Measurements from ENCODE around the gene ADGRB2. TPM values are rescaled to one million over a fixed set of nuclear protein-coding genes. Genes with fewer than 3 reads are reported as not detected.

Gene ADGRB2
- total RNA-seq, 2 experiments from 2014 or later = 0.74 to 0.75 TPM

- Mint-ChIP-seq H3K9me3 (no peaks in the 10 kb centered on the region), H3K27ac (no peak overlapping the region), H3K4me1 (peaks cover 14% of the 10 kb centered on the region), H3K4me3 (no peak overlapping the region), H3K27me3 (peaks cover 2% of the 10 kb centered on the region), H3K36me3 (no peaks in the 10 kb centered on the region)
- POLR2A ChIA-PET = no interaction called here
- DNase-seq = peak; percentile 30
- no peak for ATAC-seq (ENCODE audit: low read depth)
Observed at GRCh38 chr1:31790641-31791091, 26.5 kb upstream of the ADGRB2 start.

- H3K36me3 Mint-ChIP-seq = no peaks in the 10 kb centered on the region
- POLR2A ChIA-PET = interaction anchor here (1.1 kb wide), 1 partner anchor 10 kb away, joined by 4 read pairs; no protein-coding TSS in a partner anchor
- H3K27ac Mint-ChIP-seq = no peak overlapping the region
- peak overlapping the region; percentile 33 for H3K4me3 Mint-ChIP-seq
- no peak for ATAC-seq (ENCODE audit: low read depth)
- no peaks in the 10 kb centered on the region for H3K27me3 Mint-ChIP-seq
- H3K9me3 Mint-ChIP-seq = no peaks in the 10 kb centered on the region
- H3K4me1 Mint-ChIP-seq = peaks cover 14% of the 10 kb centered on the region
- peak; percentile 19 for DNase-seq
Observed at GRCh38 chr1:31790140-31790539, 26.0 kb upstream of the ADGRB2 start.

DNA sequence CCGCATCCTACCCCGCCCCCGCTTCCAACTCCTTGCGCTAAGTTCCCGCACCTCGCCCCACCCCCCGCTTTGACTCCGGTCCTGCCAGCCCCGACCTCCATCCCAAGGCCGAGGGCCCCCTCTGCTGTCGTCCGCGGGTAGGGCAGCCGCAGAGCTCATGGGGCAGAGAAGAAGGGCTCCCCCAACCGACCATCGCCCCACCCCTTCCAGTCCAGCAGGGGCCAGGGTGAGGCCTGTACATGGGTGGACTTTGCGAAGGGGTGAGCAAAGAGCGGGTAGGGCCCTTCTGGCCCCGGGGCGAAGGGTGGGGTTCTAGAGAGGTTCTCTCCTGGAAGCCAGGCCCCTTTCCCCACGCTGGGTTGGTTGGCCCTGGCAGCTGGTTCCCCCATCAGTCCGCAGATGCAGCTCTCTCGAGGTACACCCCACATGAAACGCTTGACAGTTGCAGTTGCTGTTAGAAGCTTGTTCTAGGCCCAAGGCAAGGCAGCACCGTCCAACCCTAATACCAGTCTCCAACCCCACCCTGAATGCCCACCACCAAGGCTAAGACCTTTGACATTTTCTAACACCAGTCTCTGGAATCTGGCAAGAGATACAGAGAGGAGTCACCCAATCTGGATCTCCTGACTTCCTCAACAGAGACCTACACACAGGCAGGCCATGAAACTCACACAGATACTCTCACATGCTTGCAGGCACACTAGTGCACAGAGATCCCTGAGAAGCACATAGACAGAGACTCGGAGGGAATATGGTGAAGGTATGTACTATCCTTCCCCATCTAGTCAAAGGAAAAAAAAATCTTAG lies 25.3 kb upstream of the ADGRB2 start:
- Mint-ChIP-seq H3K36me3 (no peaks in the 10 kb centered on the region), H3K27ac (peak overlapping the region; percentile 40), H3K9me3 (no peaks in the 10 kb centered on the region), H3K4me1 (peaks cover 14% of the 10 kb centered on the region), H3K27me3 (no peaks in the 10 kb centered on the region), H3K4me3 (peak overlapping the region; percentile 86)
- peak; percentile 99 for DNase-seq
- POLR2A ChIA-PET = interaction anchor here (0.6 to 1.6 kb wide), 11 partner anchors 10 to 547 kb away, joined by 3 to 6 read pairs (median 4); partner anchors contain the start of genes MARCKSL1 and PEF1
- ATAC-seq (ENCODE audit: low read depth) = peak; percentile 75

DNA sequence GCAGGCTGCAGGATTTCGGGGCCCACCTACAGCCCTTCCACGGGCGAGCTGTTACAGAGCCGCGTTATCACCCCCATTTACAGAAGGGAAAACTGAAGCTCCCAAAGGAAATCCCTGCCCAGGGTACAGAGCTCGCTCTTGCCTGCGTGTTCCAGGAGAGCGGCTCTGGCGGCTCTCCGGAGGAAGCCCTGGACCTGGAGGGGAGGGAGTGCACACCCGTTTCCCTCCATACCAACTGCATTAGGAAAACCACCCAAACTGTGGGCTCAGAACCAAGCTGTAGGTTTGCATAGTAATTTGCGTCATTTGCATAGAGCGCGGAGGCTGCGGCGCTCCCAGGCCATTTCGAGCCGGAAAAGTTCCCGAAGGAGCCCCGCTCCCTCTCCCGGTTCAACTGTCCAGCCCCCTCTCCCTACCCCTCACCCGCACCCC lies 24.7 kb upstream of the ADGRB2 start:
- no peak for DNase-seq
- peaks cover 14% of the 10 kb centered on the region for H3K4me1 Mint-ChIP-seq
- peak; percentile 48 for ATAC-seq (ENCODE audit: low read depth)
- peak overlapping the region; percentile 86 for H3K4me3 Mint-ChIP-seq
- H3K27me3 Mint-ChIP-seq = no peaks in the 10 kb centered on the region
- peak overlapping the region; percentile 20 for H3K27ac Mint-ChIP-seq
- POLR2A ChIA-PET = interaction anchor here (0.8 to 1.6 kb wide), 11 partner anchors 9 to 547 kb away, joined by 3 to 6 read pairs (median 4); partner anchors contain the start of genes MARCKSL1 and PEF1
- H3K36me3 Mint-ChIP-seq = no peaks in the 10 kb centered on the region
- no peaks in the 10 kb centered on the region for H3K9me3 Mint-ChIP-seq

- H3K36me3 Mint-ChIP-seq = no peaks in the 10 kb centered on the region
- H3K27me3 Mint-ChIP-seq = no peaks in the 10 kb centered on the region
- H3K4me1 Mint-ChIP-seq = peaks cover 14% of the 10 kb centered on the region
- POLR2A ChIA-PET = interaction anchor here (0.8 to 1.6 kb wide), 9 partner anchors 12 to 548 kb away, joined by 3 to 6 read pairs (median 3); partner anchors contain the start of genes MARCKSL1 and PEF1
- peak overlapping the region; percentile 86 for H3K4me3 Mint-ChIP-seq
- H3K27ac Mint-ChIP-seq = peak overlapping the region; percentile 88
- DNase-seq = peak; percentile 94
- peak; percentile 65 for ATAC-seq (ENCODE audit: low read depth)
- no peaks in the 10 kb centered on the region for H3K9me3 Mint-ChIP-seq
Observed at GRCh38 chr1:31788138-31788824, 24.1 kb upstream of the ADGRB2 start.

GRCh38 chr1:31787786-31788137 lies 23.6 kb upstream of the ADGRB2 start:
- Mint-ChIP-seq H3K36me3 (no peaks in the 10 kb centered on the region), H3K4me3 (peak overlapping the region; percentile 86), H3K27ac (peak overlapping the region; percentile 88), H3K4me1 (peaks cover 14% of the 10 kb centered on the region), H3K9me3 (no peaks in the 10 kb centered on the region), H3K27me3 (no peaks in the 10 kb centered on the region)
- ATAC-seq (ENCODE audit: low read depth) (no peak), DNase-seq (no peak)
- POLR2A ChIA-PET = interaction anchor here (1.0 kb wide), 1 partner anchor 27 kb away, joined by 3 read pairs; no protein-coding TSS in a partner anchor

- no peak overlapping the region for H3K27ac Mint-ChIP-seq
- H3K4me3 Mint-ChIP-seq = peak overlapping the region; percentile 86
- POLR2A ChIA-PET = interaction anchor here (1.0 kb wide), 1 partner anchor 27 kb away, joined by 3 read pairs; no protein-coding TSS in a partner anchor
- ATAC-seq (ENCODE audit: low read depth) (no peak), DNase-seq (peak; percentile 29)
- H3K27me3 Mint-ChIP-seq = no peaks in the 10 kb centered on the region
- H3K9me3 Mint-ChIP-seq = no peaks in the 10 kb centered on the region
- H3K36me3 Mint-ChIP-seq = no peaks in the 10 kb centered on the region
- peaks cover 14% of the 10 kb centered on the region for H3K4me1 Mint-ChIP-seq
Observed at GRCh38 chr1:31787261-31787660, 23.1 kb upstream of the ADGRB2 start.

DNA sequence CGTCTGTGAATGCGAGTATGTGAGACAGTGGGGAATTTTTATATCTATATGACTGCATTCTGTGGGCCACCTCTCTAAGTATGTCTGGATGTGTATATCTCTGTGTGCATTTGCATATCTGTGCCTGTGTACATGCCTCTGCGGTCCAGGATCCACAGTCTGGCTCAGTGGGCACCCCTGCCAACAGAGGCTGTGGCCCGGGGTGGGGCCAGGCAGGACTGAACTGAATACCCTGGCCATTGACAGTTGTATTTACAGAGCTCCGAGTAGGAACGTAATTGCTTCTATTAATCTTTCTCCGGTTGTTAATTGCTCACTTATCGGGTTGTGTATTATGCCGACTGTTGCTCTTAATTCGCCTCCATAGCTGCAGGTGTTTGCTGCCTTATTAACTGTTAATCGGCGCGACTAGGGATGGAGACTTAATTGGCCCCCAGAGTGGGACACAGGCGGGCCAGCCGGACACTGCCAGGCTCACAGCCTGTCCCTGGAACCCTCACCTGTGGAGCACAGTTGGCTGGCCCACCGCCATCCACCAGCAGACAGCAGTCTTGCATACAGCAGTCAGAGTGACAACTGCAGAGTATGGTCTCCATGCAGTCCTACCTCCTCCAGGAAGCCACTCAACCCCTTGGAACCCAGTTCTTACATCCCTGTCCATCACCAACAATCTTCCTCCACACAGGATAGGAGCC lies 22.4 kb upstream of the ADGRB2 start:
- H3K27ac Mint-ChIP-seq = no peak overlapping the region

DNA sequence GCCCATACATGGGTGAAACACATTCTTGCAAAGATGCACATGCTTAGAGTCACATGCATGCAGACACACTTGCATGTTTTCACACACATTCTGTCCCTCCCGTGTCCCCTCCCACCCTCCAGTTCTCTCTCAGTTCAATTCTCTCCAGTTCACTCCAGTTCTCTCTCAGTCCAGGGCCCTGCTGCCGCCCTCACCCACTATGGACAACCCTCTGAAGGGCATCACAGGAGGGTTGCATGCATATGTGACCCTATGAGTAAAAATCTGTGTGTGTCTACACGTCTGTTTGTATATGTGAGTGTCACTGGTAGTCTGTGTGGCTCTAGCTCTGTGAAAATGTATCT lies 21.8 kb upstream of the ADGRB2 start:
- POLR2A ChIA-PET = no interaction called here
- no peak for DNase-seq
- H3K9me3 Mint-ChIP-seq = no peaks in the 10 kb centered on the region
- H3K27me3 Mint-ChIP-seq = no peaks in the 10 kb centered on the region
- H3K4me1 Mint-ChIP-seq = peaks cover 14% of the 10 kb centered on the region
- H3K36me3 Mint-ChIP-seq = no peaks in the 10 kb centered on the region
- no peak for ATAC-seq (ENCODE audit: low read depth)
- no peak overlapping the region for H3K4me3 Mint-ChIP-seq
- H3K27ac Mint-ChIP-seq = no peak overlapping the region

More for the DNA sequence above, 22.4 kb upstream of the ADGRB2 start:
- no peak for ATAC-seq (ENCODE audit: low read depth)
- POLR2A ChIA-PET = no interaction called here
- no peaks in the 10 kb centered on the region for H3K27me3 Mint-ChIP-seq
- H3K4me3 Mint-ChIP-seq = no peak overlapping the region
- no peaks in the 10 kb centered on the region for H3K36me3 Mint-ChIP-seq
- H3K9me3 Mint-ChIP-seq = no peaks in the 10 kb centered on the region
- H3K4me1 Mint-ChIP-seq = peaks cover 14% of the 10 kb centered on the region
- peak; percentile 30 for DNase-seq

DNA sequence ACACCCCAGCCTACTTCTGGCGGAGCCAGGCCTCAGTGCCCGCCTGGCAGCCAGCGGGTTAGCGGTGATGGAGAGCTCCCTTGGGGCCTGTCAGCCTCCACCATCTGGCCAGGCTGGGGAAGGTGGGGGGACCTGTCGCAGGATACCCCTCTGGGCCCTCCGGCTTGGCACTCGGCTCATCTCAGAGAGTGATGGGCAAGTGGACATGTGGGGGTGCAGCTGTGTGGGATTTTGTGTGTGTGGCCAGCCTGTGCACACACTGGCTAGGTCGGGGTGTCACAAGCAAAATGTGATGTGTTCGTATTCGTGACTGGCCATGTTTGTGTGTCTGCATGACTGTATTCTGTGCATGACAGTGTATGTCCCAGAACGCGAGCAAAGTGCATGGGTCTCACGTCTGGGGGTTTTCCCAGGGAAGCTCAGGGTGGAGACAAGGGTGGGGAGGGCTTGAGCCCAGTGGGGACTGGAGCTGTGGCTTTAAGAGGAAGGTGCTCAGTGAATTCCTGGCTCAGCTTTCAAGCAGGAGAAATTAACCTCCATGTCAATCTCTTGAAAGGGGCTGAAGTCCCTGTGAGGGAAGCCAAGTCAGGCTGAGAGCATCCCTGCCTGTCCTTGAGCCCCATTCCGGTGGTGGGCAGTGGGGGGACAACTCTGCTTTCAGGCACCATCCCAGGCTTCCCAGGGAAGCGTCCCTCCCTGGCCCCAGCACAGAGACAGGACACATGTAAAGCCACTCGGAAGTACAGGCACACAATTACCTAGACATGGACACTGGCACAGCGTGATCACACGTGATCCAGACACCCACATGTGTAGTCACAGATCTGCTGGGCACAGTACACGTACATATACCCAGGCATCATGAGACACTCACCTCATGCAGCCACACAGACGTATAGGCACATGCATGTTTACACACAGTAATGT lies 21.1 kb upstream of the ADGRB2 start:
- H3K27me3 Mint-ChIP-seq = no peaks in the 10 kb centered on the region
- H3K4me1 Mint-ChIP-seq = peaks cover 14% of the 10 kb centered on the region
- DNase-seq (peak; percentile 24), ATAC-seq (ENCODE audit: low read depth) (no peak)
- POLR2A ChIA-PET = no interaction called here
- H3K27ac Mint-ChIP-seq = no peak overlapping the region
- no peak overlapping the region for H3K4me3 Mint-ChIP-seq
- H3K36me3 Mint-ChIP-seq = no peaks in the 10 kb centered on the region
- H3K9me3 Mint-ChIP-seq = no peaks in the 10 kb centered on the region

DNA sequence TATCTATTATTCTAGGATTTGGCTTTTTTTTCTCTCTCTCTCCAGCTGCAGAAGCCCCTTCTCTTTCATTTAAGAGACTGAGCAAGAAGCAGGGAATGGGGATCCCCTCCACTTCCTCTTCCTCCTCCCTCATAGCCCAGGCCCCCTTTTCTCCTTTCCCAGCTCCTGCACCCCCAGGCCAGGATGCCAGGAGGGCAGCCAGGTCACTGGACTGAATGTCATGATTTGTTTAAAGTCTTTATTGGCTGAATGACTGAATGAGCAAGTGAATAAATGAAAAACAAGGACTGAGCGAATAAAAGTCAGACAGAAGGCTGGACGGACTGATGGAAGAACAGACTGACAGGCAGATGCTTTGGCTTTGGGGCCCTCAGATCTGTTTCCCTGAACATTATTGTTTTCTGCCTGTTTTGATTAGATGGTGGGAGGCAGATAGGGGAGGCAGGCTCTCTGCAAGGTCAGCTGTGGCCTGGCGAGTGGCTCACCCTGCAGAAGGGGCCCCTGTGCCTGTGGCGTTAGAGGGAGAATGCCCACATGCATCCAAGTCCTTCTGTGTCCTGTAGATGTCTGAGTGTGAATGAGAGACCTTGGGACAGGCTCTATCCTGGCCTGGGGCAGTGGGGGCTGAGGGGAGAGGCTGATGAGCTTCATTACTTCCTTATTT lies 20.3 kb upstream of the ADGRB2 start:
- H3K27me3 Mint-ChIP-seq = no peaks in the 10 kb centered on the region
- DNase-seq (peak; percentile 20), ATAC-seq (ENCODE audit: low read depth) (no peak)
- H3K4me3 Mint-ChIP-seq = no peak overlapping the region
- no peak overlapping the region for H3K27ac Mint-ChIP-seq
- no peaks in the 10 kb centered on the region for H3K36me3 Mint-ChIP-seq
- POLR2A ChIA-PET = no interaction called here
- peaks cover 9% of the 10 kb centered on the region for H3K4me1 Mint-ChIP-seq
- no peaks in the 10 kb centered on the region for H3K9me3 Mint-ChIP-seq

DNA sequence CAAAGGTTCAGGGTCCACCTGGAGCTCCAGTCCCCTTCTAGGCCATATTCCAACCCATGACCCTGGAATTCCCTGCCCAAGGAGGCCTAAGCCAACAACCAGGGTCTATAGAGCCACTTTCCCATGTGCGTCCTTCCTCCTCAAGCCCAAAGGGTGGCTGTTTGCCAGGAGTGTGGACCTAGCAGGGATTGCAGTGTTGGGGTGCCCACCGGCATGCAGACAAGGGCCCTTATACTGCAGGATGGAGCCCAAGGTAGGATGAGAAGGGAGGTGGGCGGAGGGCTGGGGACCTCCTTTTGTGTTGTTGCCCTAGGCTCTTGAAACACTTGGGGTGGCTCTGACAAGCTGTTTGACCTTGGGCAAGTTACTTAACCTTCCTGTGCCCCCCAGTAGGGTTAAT lies 19.7 kb upstream of the ADGRB2 start:
- Mint-ChIP-seq H3K4me3 (no peak overlapping the region), H3K27me3 (peaks cover 3% of the 10 kb centered on the region), H3K4me1 (peaks cover 7% of the 10 kb centered on the region), H3K36me3 (no peaks in the 10 kb centered on the region), H3K9me3 (no peaks in the 10 kb centered on the region), H3K27ac (no peak overlapping the region)
- ATAC-seq (ENCODE audit: low read depth) (no peak), DNase-seq (peak; percentile 16)
- POLR2A ChIA-PET = no interaction called here

All from activated naive CD8-positive, alpha-beta T cell treated with anti-CD3 and anti-CD28 coated beads, Interleukin-2, amount 10 ng/mL, durations not matched to agents 7 days and 5 days (primary cell).